ENCODE measurements around the gene GET3. TPM values are rescaled to one million over a fixed set of nuclear protein-coding genes. Genes with fewer than 3 reads are reported as not detected.

Gene GET3
- polyA plus RNA-seq, 4 donors = 76.8 to 108 (median 91.6) TPM

DNA sequence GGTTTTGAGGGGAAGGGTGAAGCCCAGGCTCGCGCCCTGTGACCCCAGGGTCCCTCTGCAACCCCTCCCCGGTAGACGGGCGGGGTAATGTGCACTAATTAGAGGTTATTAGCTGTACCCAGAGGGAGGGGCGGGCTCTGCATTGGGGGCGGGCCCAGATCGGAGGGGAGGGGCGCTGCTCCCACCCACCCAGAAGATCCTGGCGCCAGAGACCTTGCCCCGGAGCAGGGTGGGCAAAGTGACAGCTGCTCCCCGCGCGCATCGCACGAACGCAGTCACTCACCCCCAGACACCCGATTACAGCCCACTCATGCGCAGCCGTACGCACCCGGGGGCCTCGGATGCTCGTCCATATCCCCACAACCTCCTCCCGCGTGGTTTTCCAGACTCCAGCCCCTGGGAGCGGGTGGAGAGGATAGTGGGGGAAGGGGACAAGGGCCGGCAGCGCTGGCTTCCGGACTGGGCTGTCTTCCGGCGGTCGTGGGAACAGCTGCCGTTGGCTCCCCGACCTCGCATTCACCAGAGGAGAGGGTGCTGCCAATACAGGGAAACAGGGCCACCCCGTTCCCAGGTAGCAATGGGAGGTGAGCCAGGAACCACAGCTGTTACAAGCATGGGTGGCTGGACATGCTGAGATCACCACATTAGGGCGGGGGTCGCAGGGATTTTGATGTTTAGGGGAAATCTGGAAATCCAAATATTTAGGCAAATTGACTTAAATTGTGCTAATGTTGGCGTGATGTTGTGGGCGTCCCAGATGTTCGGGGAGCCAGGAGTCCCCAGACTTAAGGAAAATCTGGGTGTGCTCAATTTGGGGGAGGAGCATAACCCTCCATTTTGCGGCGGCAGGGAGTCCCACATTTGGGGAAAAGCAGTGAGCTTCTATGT lies 41.0 kb downstream of the GET3 start:
- DNase-seq (ENCODE audit: low read depth in 4 of 4, low spot score in 2 of 4) = no peak

GRCh38 chr19:12778905-12779161 lies 41.5 kb downstream of the GET3 start:
- DNase-seq (ENCODE audit: low read depth in 4 of 4, low spot score in 2 of 4) = no peak

- no peak for DNase-seq (ENCODE audit: low read depth in 4 of 4, low spot score in 2 of 4)
These were observed 42.1 kb downstream of the GET3 start for GRCh38 chr19:12779162-12779993.

GRCh38 chr19:12782174-12782423 lies 44.8 kb downstream of the GET3 start:
- no peak for DNase-seq (ENCODE audit: low read depth in 4 of 4, low spot score in 2 of 4)

GRCh38 chr19:12782424-12783290 lies 45.4 kb downstream of the GET3 start:
- no peak for DNase-seq (ENCODE audit: low read depth in 4 of 4, low spot score in 2 of 4)

GRCh38 chr19:12783291-12783848 lies 46.1 kb downstream of the GET3 start:
- no peak for DNase-seq (ENCODE audit: low read depth in 4 of 4, low spot score in 2 of 4)

DNA sequence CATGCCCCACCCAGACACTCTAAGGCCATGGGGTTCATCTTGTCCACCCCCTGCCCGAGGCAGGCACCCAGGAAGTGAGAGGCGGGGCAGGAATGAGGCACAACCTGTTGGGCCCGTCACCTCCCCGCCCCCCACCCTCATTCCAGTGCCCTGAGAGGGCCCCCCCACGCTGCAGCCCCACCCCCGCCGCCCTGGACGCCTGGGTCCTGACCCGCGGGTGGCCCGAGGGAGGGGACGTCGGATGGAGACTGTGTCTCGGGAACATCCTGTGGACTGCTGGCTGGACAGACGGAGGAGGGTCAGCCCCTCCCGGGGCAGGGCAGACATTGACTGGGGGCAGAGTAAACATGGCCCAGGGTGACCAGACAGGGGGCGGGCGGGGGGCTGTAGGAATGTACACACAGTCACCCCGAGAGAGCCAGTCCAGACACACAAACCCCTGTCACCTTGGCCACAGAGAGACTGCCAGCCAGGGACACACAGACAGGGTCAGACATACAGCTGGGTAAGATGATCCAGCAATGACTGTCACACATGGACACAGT lies 46.6 kb downstream of the GET3 start:
- DNase-seq (ENCODE audit: low read depth in 4 of 4, low spot score in 2 of 4) = no peak

DNA sequence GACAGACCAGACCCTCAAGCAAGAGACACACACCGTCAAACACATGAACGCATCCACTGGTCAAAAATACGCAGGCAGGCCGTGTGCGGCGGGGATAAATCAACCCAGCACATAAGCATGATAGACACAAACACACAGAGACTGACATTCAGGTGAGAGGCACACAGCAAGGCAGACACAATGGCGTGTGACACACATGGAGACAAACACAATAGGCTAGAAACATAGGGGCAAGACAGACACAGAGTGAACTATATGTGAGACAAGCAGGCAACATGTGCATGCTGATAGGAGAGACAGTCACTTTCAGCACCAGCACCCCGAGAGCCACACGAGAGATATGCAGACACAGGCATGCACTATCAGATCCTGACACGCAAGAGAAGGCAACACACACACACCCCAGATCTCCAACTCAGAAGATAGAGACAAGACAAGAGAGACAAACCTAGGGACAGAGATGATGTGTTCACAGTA lies 47.1 kb downstream of the GET3 start:
- DNase-seq (ENCODE audit: low read depth in 4 of 4, low spot score in 2 of 4) = no peak

DNA sequence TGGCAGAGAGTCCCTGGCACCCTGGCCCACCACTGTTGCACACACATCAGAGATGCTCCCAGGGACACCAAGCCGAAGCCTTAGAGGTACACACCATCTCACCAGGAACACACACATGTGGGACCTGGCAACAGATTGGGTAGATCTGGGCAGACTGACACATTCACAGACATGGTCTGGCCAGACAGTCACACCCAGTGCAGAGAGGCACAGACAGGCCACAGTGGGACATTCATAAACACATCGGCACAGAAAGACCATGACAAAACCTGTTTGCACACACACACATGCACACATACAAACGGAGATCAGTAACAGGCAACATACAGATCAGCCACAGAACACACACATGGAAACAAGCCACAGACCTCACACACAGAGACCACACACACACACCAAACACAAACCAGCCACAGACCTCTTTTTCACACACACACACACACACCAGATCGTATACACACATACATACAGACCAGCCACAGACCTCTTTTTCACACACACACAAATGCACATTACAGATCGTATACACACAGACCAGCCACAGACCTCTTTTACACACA lies 47.7 kb downstream of the GET3 start:
- DNase-seq (ENCODE audit: low read depth in 4 of 4, low spot score in 2 of 4) = no peak

DNA sequence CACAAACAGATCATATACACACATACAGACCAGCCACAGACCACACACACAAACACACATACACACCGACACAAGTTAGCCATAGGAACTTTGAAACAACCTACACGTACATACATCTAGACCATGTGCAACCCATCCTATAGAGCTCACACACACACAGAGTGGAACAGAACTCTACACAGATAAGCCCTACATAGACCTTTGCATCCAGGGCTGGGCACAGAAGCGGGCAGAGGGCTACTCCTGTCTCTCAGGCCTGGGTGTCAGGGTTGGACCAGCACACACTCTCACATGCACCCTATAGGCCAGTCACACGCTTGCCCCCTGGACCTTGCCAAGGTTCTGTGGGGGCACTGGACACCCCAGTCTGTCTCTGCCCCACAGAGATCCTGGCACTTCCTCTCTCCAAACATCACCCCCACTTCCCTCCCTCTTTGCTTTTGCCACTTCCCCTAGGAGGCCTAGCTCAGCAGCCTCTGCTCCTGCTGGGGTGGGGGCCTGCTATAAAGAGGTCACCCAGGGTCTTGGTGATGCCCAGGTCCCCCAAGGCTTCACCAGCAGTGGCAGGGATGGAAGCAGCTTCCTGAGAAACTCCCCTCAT lies 48.2 kb downstream of the GET3 start:
- no peak for DNase-seq (ENCODE audit: low read depth in 4 of 4, low spot score in 2 of 4)

- DNase-seq (ENCODE audit: low read depth in 4 of 4, low spot score in 2 of 4) = no peak
These were observed 49.0 kb downstream of the GET3 start for GRCh38 chr19:12786141-12786870.

DNA sequence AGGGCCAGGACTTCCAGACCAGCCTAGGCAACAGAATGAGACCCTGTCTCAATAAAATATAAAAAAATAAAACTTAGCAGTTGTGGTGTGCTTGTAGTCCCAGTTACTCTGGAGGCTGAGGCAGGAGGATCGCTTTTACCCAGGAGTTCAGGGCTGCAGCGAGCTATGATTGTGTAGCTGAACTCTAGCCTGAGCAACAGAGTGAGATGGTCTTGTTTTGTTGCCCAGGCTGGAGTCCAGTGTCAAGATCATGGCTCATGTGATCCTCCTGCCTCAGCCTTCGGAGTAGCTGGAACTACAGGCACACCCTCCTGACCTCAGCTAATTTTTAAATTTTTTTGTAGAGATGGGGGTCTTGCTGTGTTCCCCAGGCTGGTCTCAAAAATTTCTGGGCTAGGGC lies 49.7 kb downstream of the GET3 start:
- no peak for DNase-seq (ENCODE audit: low read depth in 4 of 4, low spot score in 2 of 4)

DNA sequence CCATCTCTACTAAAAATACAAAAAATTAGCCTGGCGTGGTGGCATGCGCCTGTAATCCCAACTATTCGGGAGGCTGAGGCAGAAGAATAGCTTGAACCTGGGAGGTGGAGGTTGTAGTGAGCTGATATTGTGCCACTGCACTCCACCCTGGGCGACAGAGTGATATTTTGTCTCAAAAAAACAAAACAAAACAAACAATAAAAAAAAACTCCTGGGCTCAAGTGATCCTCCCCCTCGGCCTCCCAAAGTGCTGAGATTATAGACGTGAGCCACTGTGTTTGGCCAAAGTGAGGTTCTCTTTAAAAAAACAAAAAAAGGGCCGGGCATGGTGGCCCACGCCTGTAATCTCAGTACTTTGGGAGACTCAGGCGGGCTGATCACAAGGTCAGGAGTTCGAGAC lies 50.2 kb downstream of the GET3 start:
- no peak for DNase-seq (ENCODE audit: low read depth in 4 of 4, low spot score in 2 of 4)

GRCh38 chr19:12788042-12788681 lies 50.9 kb downstream of the GET3 start:
- no peak for DNase-seq (ENCODE audit: low read depth in 4 of 4, low spot score in 2 of 4)

DNA sequence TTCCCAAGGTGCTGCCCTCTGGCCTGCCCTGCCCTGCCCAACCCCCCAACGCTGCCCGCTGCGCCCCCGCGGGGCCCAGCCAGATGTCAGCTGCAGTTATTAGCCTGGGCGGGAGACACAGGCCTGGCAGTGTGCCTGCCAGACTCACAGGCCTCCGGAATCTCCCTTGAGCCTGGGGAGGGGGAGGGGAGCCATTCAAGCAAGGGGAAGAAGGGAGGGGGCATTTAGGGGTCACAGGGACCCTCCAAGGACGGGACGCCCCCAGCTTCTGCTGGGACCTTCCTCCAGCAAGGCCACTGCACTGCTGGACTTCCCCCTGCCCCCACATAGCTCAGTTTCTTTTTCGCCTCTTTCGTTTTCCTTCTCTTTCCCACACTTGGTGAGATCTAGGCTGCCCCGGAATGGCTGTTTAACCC lies 51.4 kb downstream of the GET3 start:
- no peak for DNase-seq (ENCODE audit: low read depth in 4 of 4, low spot score in 2 of 4)

GRCh38 chr19:12789098-12789903 lies 52.0 kb downstream of the GET3 start:
- DNase-seq (ENCODE audit: low read depth in 4 of 4, low spot score in 2 of 4) = no peak

- DNase-seq (ENCODE audit: low read depth in 4 of 4, low spot score in 2 of 4) = peak in 3 of 4 donors; percentile 82 to 89 (median 88)
These were observed 52.8 kb downstream of the GET3 start for GRCh38 chr19:12789904-12790619.

Data from left renal cortex interstitium (tissue), 4 donors.